Activated T-cell treated with anti-CD3 and anti-CD28 coated beads for 4 hours (primary cell): ENCODE results near the gene IGSF8.
"Not testable (repeated sequence)": the region's sequence is repeated elsewhere in the genome, so short reads cannot be mapped to it uniquely, and the experiment has no call there.

Experiments used
- DNase-seq: peaks from one replicate; pipeline ENCODE4 v3.0.0-alpha.2; 2020

The IGSF8 gene

DNA sequence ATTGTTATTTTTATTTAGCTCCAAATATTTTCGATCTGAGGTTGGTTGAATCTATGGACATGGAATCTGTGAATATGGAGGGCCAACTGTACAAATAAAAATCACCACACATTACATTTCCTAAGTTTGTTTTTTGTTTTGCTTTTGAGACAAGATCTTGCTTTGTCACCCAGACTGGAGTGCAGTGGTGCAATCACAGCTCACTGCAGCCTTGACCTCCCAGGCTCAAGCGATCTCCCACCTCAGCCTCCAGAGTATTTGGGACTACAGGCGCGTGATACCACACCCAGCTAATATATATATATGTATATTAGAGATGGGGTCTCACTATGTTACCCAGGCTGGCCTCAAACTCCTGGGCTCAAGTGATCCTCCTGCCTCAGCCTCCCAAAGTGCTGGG, 27.9 kb upstream of the IGSF8 start:
- not testable (repeated sequence) for DNase-seq

DNA sequence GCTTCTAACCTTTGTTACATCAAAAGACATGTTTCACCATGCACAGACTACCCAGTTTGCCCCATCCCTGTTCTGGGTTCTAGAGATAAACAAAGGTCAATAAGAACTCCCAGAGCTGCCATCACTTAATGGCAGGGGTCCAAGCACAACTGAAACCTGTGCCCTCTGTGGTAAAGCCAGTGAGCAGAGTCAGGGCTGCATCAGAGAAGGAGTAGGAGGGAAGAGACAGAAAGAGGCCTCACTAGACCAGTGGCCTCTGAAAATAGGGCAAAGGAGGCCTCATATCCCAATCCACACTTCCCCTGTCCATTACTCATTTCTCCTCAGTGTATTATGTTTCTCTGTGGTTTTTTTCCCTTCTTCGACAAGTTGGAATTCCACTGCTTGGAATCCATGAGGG, 27.3 kb upstream of the IGSF8 start:
- no peak for DNase-seq

DNA sequence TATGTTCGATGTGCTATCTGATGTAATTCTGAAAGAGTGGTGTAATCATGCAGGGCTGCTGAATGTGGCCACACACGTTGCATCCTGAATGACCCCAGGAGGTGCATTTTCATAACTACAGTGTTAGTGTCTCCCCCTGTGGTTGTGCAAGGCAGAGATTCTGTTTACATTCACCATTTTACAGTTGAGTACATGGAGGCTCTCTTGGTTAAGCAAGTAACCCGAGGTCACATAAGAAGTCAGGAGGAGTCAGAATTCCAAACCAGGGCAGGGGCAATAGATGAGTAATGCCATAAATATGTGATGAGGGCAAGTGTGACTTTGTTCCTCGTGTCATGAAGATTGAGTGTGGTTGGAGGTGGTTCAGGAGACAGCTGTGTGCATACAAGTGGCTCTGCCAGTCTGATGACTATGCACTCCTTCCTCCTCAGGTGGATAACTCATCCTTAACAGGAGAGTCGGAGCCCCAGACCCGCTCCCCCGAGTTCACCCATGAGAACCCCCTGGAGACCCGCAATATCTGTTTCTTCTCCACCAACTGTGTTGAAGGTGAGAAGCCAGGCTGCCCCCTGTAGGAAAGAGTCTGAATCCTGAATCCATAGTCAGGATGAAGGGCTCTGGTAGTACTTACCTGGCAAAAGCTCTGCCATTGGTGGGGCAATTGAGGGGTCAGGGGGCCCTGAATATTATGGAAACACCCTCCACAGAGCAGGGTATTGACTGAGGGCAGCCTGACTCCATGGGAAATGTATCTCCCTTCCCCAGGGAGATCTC, 26.5 kb upstream of the IGSF8 start:
- DNase-seq = no peak

DNA sequence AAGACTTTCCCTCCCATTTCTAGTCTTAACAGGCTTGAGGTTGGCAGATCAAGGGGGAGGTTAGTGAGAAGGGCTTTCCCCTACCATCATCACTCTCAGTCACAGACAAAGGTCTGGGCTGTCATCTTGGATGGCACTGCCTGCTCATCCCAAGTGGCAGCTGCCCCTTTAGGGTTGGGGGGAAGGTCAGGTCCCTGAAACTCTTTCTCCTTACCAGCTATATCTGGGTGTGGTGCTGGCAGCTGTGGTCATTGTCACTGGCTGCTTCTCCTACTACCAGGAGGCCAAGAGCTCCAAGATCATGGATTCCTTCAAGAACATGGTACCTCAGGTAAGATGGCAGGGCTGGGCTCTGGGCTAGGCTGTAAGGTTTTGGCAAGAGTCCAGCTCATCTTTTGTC, 25.3 kb upstream of the IGSF8 start:
- DNase-seq = no peak

DNA sequence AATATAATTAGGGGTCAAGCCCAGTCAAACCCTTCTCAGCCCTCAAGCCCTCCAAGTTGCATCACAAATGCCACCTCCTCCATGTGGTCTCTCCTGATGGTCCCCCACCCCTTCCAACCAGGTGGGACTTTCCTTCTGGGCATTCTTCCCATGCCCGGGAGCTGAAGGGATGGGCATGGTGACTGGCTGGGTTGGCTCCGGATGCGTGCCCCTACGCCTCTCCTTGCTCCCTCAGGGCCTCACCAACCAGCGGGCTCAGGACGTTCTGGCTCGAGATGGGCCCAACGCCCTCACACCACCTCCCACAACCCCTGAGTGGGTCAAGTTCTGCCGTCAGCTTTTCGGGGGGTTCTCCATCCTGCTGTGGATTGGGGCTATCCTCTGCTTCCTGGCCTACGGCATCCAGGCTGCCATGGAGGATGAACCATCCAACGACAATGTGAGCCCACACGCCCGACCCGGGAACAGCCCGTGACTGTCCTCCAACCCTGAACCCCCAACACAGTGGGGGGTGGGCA, 24.6 kb upstream of the IGSF8 start:
- DNase-seq = no peak

DNA sequence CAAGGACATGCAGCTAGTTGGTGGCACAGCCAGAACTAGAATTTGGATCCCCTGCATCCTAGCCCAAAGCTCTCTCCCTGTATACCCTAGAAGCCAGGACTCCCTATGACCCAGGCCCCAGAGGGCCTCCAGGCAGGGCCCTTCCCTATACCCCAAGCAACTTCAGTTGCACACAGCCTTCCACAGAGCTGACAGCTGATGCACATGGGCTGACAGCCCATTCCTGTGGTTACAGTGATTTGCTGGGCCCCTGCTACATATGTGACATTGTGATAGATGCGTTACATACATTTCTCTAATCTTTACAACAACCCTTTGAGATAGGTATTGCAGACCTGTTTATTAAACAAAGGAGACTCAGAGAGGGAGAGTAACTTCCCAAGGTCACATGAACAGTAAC, 23.0 kb upstream of the IGSF8 start:
- no peak for DNase-seq

DNA sequence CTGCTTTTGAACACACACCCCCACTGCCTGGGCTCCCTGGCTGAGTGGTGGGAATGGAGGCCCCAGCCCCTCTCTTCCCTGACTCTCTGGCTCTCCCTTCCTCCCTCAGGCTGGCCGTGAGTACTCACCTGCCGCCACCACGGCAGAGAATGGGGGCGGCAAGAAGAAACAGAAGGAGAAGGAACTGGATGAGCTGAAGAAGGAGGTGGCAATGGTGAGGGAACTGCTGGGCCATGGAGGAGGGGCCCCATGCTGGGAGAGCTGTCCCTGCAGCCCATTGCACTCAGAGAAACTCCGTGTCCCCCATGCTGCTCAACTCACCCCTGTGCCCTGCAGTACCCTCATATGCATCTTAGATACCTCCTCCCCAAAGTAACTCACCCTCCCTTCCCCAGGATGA, 22.4 kb upstream of the IGSF8 start:
- DNase-seq = no peak

DNA sequence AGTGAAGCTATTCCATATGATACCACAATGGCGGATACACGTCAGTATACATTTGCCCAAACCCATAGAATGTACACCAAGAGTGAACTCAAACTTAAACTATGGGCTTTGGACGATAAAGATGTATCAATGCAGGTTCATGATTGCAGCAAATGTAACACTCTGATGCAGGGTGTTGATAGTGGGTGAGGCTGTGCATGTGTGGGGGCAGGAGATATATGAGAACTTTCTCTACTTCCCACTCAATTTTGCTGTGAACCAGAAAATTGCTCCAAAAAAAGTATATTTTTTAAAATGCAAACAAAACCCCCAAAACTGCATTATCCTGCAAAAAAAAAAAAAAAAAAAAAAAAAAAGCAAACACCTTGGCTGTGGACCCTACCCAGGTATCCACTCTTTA, 20.5 kb upstream of the IGSF8 start:
- no peak for DNase-seq

DNA sequence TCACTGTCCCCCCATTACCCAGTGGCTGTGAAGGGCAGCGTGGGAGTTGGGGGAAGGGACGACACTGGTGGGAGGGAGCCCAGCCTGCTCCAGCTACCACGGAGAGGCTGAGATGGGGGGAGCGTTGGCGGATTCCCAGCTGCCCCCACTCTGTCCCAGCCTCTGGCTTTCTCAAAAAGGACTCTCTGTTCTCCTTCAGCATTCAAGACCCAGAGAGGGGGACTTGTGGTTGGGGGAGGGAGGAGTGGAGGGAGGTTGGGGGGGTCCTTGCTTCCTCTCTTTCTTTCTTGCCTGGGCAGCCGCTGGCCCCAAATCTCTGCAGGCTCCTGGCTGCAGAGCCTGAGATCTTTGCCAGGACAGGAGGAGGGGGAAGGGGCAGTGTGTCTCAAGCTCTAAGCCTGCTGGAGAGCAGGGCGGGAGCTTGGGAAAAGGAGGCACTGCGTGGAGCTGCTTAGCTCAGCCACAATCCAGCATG, 19.3 kb upstream of the IGSF8 start:
- DNase-seq = no peak

DNA sequence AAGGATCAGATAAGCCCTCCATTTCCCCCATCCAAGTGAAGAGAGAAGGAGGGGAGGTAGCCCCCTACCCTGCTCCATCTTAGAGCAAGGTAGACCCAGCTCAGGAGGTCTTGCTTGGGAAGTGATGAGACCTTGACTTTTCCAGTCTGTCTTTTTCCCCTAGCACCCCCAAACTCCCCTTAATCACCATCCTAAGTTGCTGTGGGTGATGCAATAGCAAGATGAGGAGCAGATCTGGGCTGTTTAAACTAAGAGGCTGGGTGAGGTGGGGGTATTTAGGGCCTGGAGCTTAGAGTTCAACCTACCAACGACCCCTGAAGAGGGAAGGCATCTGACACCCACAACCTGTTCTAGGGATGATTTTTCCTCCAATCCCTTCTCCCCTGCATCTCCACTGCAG, 18.9 kb upstream of the IGSF8 start:
- DNase-seq = no peak

DNA sequence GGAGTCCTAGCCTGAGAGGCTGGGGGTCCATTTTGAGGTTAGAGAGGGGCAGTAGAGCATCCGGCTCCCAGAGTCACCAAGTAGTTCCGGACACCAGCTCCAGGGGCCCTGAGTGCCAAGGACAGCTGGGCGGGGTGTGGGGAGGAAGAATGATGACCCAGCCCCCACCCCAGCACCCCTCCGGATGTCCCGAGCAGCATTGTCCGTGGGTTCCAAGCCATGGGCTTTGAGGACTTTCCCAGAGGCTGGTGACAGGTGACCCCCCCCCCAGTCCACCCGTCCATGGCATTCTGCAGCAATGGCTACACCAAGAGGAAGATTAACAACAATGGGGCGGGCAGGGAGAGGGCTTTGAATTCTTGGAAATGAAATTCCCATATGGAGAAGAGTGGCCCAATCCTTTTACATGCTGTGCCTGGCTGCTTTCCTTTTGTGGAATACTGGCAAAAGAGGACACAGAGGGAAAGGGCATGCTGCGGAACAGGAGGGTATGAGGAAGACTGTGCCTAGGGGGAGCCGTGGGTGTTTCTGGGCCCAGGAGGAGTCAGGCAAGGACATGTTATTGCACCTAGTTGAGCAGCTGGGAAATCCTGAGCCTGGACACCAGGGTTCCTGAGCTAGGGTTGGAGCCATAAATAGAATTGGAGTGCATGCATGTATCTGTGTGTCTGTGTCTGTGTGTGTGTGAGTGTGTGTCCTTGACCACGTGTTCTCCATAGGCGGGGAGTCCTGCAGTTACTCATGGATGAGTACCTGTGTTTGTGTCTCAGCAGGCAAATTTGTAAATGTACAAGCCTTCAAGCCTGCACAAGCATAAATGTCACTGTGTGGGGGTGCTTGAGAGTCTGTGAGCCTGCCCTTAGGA, 18.1 kb upstream of the IGSF8 start:
- no peak for DNase-seq

DNA sequence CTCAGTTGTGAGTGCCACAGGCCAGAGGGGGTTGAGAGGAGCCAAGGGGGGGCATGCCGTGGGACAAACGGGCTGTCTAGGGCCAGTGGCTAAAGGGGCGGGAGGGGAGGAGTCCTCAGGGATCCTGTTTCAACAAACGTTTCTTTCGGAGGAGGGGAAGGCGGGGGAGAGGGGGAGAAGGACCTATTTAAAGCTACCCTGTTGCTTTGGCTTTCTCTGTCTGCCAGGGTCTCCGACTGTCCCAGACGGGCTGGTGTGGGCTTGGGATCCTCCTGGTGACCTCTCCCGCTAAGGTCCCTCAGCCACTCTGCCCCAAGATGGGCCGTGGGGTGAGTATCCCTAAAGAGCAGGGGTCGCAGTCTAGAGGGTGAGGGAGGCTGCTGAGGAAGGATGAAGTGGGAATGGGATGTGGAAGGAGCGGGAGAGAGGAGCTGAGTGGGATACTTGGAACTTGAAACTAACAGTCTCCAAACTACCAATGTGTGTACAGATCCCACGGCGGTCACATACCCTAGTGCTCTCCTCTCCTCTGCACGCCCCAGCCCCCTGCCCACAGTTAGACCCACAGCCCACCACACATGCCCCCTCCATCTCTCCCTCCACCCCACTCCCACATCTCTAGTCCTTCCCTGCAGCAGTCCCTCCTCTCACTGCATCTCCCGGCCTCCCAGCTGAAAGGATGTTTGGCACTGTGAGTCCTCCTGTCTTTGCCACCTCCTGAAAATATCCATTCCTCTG, 17.3 kb upstream of the IGSF8 start, which contains the start of gene ATP1A2:
TSS of gene ATP1A2 (plus strand) at position 215 of the 738 bp plus-strand sequence. CDS start at position 318, 103 bp downstream.
- DNase-seq = no peak

DNA sequence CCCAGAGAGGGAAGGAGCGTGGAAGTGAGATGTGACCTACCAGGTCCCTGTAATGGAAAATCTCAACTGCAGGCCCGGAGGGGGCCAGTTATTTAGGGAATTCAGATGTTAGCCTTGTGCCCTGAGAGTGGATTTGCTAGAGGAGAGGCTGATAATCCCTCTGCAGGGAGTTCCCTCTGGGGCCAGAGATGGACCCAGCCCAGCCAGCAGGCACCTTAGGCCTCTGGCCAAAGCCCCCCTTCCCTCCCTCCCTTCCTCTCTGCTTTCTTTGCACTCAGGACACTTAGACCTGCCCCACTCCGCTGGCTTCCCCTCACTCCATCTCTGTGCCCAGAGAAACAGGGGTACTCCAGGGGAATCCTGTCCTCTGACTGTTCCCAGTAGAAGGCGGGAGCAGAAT, 15.7 kb upstream of the IGSF8 start:
- DNase-seq = no peak

DNA sequence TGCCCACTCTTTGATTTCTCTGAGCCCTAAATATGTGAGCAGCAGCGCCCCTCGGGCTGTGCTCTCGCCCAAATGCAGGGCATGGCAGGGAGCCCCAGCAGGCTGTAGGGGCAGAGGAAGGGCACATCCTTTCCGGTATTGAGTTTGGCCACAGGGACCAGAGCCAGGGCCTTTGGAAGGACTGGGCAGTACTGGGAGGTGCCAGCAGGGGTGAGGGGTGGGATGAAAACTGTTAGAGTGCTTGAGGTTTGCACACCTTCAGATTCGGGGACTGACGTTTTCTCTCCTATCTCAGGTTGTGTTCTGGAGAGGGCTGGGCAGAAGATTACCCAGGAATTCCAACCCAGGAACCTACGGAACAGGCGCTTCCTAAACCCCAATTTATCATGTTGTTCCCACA, 15.0 kb upstream of the IGSF8 start:
- no peak for DNase-seq

DNA sequence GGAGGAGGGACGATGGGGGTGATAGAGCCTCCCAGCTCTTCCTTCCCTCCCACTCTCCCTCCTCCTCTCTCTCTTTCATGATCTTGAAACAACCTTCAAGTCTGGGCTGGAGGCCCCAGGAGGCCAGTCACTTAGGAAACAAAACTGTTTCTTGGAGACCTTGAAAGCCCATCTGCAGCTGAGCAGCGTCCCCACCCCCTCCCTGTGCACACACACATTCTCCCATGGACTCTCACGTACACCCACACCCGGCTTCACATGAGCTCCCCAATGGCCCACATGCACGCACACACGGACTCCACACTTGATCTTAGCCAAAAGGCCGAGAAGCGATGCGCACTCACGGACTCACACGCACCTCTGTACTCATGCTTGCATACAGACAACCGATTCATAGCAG, 13.9 kb upstream of the IGSF8 start:
- DNase-seq = no peak

DNA sequence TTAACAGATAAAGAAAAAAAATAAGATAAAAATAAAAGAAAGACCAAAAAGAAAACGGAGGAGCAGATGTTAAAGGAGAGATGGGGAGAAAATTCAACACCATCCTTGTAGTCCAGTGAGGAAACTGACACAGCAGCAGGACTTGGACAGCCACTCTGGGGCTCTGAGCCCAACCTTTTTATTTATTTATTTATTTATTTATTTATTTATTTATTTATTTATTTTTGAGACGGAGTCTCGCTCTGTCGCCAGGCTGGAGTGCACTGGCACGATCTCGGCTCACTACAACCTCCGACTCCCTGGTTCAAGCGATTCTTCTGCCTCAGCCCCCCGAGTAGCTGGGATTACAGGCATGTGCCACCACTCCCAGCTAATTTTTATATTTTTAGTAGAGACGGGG, 13.0 kb upstream of the IGSF8 start:
- DNase-seq = not testable (repeated sequence)

DNA sequence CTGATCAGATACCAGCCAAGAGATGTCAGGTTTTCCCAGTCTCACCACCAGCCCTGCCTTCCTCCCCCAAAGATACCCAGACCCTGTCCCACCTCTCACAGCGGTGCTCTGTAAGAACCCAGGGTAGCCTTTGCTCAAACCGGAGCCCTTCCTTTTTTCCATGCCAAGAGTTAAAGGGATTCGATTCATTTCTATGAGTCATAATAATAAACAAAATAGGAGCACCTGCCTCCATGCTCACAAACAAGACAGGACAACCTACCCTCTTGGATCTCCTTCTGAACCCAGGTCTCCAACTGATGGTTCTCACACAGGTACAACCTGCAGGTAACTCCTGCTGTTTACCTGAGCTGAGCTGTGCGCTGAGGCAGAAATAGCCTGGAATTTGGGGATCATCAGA, 11.3 kb upstream of the IGSF8 start:
- DNase-seq = no peak

DNA sequence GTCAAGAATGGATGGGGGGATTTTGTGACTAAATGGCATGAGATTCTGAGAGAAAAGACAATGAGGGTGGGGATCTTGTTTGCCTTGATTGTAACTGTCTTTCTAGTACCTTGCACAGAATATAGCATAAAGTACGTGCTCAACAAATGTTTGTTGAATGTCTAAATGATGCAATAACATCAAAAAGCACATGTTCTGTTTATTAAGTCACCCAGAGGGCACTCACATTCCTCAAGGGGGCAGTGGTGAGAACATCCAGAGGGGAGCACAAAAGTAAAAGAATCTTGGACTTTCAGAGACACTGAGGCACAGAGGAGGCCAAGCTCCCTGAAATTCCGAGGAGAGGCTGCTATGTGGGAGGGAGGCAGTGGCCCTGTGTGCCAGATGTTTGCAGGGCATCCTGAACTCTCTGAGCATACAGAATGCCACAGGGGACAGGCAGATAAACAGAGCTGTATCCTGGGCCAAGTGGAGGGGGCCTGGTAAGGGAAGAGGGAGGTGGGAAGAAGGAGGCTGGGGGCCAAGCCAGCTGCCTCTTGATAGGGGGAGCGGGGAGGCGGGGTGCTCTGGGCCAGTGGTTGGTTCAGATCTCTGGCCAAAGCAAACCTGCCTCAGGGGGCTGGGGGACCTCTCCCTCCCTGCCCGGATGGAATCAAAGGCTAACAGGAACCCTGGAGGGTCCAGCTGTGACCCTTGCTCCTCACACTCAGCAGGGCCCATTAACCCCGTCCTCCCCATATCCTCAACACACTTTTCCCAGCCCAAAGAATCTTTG, 10.7 kb upstream of the IGSF8 start:
- DNase-seq = no peak

DNA sequence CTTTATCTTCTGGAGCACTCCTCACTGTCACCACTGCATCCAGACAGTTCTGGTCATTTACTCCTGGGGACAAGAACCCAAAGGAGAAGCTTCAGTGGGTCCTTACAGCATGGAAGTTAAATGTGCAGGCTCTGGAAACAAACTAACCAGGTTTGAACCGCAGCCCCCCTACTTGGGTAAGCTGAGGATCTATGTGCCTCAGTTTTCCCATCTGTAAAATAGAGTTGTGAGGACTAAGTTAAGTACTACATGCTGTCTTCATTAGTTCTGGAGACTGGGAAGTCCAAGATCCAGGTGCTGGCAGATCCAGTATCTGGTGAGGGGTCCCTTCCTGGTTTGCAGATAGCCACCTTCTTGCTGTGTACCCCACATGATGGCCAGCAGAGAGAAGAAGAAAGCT, 9.1 kb upstream of the IGSF8 start:
- no peak for DNase-seq

DNA sequence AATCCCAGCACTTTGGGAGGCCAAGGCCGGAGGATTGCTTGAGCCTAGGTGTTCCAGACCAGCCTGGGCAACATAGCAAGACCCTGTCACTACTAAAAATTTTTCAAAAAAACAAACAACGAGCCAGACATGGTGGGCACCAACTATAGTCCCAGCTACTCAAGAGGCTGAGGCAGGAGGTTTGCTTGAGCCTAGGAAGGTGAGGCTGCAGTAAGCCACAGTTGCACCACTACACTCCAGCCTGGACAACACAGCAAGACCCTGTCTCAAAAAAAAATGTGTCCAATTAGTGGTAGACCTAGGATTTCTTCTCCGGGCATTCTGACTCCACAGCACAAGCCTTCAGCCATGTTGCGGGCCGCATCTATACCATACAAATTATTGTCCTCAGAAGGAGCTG, 6.7 kb upstream of the IGSF8 start:
- DNase-seq = no peak

DNA sequence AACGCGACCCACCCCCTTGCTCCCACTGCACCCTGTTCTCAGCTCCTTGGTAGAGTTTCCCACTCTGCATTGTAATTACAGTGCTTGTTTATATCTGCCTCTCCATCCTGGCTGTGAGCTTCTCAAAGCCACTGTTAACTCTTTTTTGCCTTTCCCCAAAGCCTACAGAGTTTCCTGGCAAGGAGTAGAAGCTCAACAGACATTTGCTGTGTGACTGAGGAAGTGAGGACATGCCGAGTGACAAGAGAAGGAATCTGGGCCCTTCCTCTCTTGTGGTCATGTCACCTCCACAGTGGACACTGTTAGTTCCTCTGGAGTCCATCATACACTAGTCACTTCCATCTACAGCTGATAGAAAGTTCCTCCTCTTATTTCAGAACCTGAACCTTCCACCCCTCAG, 6.1 kb upstream of the IGSF8 start:
- no peak for DNase-seq

DNA sequence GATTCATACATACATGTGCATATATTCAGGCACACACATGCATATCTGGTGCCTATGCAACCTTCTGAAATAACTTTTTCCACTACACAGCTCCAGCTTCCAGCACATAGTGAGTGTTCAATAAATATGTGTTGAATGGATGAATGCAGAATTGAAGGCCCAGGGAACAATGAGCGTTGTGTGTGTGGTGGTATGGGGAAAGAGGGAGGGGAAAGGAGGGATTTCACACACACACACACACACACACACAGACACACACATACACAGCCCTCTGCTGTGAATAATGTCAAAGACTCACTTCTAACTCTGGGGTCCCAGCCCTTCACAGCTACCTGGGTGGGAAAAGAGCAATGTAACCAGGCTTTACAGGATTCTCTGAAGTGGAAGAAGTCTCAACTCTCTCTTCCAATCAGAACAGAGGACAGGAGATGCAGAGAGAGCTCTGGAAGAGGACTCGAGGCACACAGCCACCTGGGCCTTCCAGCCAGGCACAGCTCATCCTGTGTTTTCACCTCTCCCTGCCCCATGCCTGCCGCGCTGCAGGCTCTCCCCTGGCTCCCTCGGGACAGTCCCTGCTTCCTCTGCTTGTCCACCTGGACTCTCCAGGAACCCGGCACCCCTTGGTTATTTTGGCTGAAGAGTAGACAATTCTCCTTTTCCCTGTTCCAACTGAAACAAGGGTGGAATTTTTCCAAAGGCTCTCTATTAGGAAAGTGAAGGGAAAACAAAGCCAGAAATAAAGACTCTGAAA, 5.4 kb upstream of the IGSF8 start:
- DNase-seq = no peak
